Measurements from ENCODE around the gene PER3.

PER3 gene

GRCh38 chr1:7755448-7755847 lies 28.6 kb upstream of the PER3 start (continued):
- no peak for TF ChIP-seq BCL11B (tag by site-specific recombination; IDR thresholded peaks at IDR 0.05; ENCODE audit: low read depth)
- no peak for TF ChIP-seq ZNF658 (tag by site-specific recombination; IDR thresholded peaks at IDR 0.05)
- TF ChIP-seq REST (tag by site-specific recombination; IDR thresholded peaks at IDR 0.05): no peak

GRCh38 chr1:7760245-7760644 lies 23.8 kb upstream of the PER3 start:
- Histone ChIP-seq H3K9me3 (ENCODE audit: control insufficient read depth, insufficient read depth, low read depth, low read length) (no peaks in the 10 kb centered on the region), H3K4me3 (ENCODE audit: low read depth, low read length) (no peak overlapping the region), H3K4me1 (ENCODE audit: control insufficient read depth, insufficient read depth, low read length) (no peaks in the 10 kb centered on the region), H3K36me3 (ENCODE audit: control insufficient read depth in 2 of 2, insufficient read depth in 1 of 2, low read length in 2 of 2) (peaks cover 4 to 5% of the 10 kb centered on the region in 2 experiments; a peak in 1 of 3 replicates), H3K27ac (ENCODE audit: extremely low read depth, low read depth, low read length) (no peak overlapping the region)
- TF ChIP-seq ZNF133 (tag by site-specific recombination; IDR thresholded peaks at IDR 0.05): no peak
- no peak for TF ChIP-seq ZNF48 (tag by site-specific recombination; IDR thresholded peaks at IDR 0.05)
- no peak for TF ChIP-seq ZNF423 (tag by site-specific recombination; IDR thresholded peaks at IDR 0.05)
- TF ChIP-seq, protein P1, sequence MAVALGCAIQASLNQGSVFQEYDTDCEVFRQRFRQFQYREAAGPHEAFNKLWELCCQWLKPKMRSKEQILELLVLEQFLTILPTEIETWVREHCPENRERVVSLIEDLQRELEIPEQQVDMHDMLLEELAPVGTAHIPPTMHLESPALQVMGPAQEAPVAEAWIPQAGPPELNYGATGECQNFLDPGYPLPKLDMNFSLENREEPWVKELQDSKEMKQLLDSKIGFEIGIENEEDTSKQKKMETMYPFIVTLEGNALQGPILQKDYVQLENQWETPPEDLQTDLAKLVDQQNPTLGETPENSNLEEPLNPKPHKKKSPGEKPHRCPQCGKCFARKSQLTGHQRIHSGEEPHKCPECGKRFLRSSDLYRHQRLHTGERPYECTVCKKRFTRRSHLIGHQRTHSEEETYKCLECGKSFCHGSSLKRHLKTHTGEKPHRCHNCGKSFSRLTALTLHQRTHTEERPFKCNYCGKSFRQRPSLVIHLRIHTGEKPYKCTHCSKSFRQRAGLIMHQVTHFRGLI (tag by site-specific recombination; IDR thresholded peaks at IDR 0.05): no peak
- no peak for TF ChIP-seq ZNF112 (tag by site-specific recombination; IDR thresholded peaks at IDR 0.05)
- TF ChIP-seq ZFP41 (tag by site-specific recombination; IDR thresholded peaks at IDR 0.05; ENCODE audit: borderline replicate concordance): no peak
- no peak for TF ChIP-seq ZNF792 (tag by site-specific recombination; IDR thresholded peaks at IDR 0.05)
- no peak for TF ChIP-seq ZNF324 (tag by site-specific recombination; IDR thresholded peaks at IDR 0.05)
- TF ChIP-seq GLIS2 (tag by site-specific recombination; IDR thresholded peaks at IDR 0.05): no peak
- TF ChIP-seq ZNF768 (tag by site-specific recombination; IDR thresholded peaks at IDR 0.05): no peak
- TF ChIP-seq, protein P2, sequence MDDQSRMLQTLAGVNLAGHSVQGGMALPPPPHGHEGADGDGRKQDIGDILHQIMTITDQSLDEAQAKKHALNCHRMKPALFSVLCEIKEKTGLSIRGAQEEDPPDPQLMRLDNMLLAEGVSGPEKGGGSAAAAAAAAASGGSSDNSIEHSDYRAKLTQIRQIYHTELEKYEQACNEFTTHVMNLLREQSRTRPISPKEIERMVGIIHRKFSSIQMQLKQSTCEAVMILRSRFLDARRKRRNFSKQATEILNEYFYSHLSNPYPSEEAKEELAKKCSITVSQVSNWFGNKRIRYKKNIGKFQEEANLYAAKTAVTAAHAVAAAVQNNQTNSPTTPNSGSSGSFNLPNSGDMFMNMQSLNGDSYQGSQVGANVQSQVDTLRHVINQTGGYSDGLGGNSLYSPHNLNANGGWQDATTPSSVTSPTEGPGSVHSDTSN (CRISPR knock-in tag; IDR thresholded peaks at IDR 0.05): no peak
- no peak for TF ChIP-seq ZNF214 (tag by site-specific recombination; IDR thresholded peaks at IDR 0.05; ENCODE audit: borderline replicate concordance)
- no peak for TF ChIP-seq SCRT2 (tag by site-specific recombination; IDR thresholded peaks at IDR 0.05)
- no peak for TF ChIP-seq KLF9 (tag by site-specific recombination; IDR thresholded peaks at IDR 0.05; ENCODE audit: low read depth)
- no peak for TF ChIP-seq REST (tag by site-specific recombination; IDR thresholded peaks at IDR 0.05)
- TF ChIP-seq GLIS1 (tag by site-specific recombination; IDR thresholded peaks at IDR 0.05): no peak
- TF ChIP-seq ZNF549 (tag by site-specific recombination; IDR thresholded peaks at IDR 0.05): no peak
- no peak for TF ChIP-seq ZNF704 (tag by site-specific recombination; IDR thresholded peaks at IDR 0.05)
- ChIA-PET CTCF (interaction anchor here (1.0 to 10.0 kb wide), 4 partner anchors 7 to 215 kb away, joined by 3 to 95 read pairs (median 40); no protein-coding TSS in a partner anchor), POLR2A (no interaction called here)

Data from HEK293 (cell line).